Umbilical cord (tissue), 2 donors: ENCODE results near the gene LRRC8E. TPM values are rescaled to one million over a fixed set of nuclear protein-coding genes. Genes with fewer than 3 reads are reported as not detected.
A peak's percentile ranks its signal among the peaks of the same experiment; 100 is the strongest.
"Not testable (repeated sequence)": the region's sequence is repeated elsewhere in the genome, so short reads cannot be mapped to it uniquely, and the experiment has no call there.

ENCODE experiments used
- DNase-seq: peaks from one replicate; pipeline ENCODE4 v3.0.0-alpha.2; 2015; ENCODE audit warnings: low spot score
- total RNA-seq: library from RNA; depleted of rRNA; stranded (reverse); fragments of >200 nt; gene quantifications from one replicate; pipeline ENCODE4 v1.2.3, GENCODE V29; 2014; ENCODE audit warnings: low replicate concordance; ENCODE audit not compliant: insufficient read depth

The LRRC8E gene
- total RNA-seq, 1 donor from 2014 or later = 0.48 TPM

DNA sequence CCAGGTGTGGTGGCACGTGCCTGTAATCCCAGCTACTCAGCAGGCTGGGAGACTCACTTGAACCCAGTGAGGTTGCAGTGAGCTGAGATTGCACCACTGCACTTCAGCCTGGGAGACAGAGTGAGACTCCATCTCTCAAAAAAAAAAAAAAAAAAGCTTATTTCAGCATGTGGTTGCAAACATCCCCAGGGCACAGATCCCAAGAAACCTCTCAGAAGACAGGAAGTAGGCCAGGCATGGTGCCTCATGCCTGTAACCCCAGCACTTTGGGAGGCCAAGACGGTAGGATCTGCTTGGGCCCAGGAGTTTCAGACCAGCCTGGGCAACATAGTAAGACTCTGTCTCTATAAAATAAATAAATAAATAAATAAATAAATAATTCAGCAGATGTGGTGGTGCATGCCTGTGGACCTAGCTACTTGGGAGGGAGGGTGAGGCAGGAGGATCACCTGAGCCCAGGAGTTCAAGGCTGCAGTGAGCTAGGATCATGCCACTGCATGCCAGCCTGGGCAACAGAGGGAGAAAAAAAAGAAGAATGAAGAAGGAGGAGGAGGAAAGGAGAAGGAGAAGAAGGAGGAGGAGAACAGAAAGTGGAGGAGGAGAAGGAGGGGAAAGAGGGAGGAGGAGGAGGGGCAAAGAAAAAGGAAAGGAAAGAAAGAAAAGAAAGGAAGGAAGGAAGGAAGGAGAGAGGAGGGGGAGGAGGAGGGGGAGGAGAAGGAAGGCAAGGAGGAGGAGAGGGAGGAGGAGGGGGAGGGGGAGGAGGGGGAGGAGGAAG lies 4.3 kb upstream of the LRRC8E start:
- DNase-seq = no peak

DNA sequence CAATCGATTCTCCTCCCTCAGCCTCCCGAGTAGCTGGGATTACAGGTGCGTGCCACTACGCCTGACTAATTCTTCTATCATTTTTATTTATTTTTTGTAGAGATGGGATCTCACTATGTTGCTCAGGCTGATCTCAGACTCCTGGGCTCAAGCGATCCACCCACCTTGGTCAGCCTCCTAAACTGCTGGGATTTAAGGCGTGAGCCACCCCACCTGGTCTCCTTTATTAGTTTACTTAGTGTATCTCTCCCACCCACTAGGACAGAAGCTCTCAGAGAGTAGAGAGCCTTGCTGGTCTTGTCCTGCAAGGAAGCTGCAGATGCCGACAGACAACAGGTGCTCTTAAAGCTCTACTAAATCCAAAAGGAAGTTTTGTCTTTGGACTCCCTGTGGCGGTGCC lies 2.5 kb upstream of the LRRC8E start:
- DNase-seq = no peak

DNA sequence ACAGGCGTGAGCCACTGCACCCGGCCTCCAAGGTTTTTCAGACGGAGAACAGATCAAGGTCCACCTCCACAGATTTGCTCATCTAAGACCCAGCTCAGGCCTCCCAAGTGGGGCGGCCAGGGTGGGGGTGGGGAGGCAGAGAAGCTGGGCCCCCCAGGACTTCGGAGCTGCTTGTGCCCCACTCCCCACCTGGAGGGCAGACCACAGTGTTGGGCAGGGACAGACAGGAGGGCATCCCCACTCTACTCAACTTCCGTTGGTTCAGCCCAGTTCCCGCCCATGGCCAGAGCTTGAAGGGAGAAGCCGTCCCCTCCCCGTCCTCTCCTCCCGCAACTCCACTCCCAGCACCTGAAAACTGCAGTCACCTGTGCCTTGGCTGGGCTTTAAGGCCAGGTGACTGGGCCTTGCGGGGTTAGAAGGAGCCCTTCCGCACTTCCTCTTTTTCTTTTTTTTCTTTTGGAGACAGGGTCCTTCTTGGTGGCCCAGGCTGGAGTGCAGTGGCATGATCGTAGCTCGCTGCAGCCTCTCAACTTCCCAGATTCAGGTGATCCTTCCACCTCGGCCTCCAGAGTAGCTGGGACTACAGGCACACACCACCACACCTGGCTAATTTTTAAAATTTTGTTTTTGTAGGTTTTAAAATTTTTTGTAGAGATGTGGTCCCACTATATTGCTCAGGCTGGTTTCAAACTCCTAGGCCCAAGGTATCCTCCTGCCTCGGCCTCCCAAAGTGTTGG lies 734 bp upstream of the LRRC8E start:
- DNase-seq = no peak

DNA sequence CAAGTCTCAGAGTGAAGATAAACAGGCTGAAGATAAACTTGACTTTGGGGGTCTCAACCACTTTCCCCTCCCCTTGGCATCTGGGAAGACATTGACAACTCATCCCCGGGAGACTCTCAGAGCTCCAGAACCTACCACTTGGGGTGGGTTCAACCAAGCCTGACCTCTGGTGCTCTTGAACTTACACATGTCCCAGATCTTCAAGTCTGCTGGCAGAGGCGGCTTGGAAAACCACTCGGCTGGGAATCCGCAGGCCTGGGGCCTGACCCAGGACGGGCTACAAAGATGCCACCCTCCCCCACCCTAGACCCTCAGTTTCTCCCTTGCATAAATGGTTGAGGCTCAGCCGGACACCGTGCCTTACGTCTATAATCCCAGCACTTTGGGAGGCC lies 512 bp downstream of the LRRC8E start:
- DNase-seq = no peak

DNA sequence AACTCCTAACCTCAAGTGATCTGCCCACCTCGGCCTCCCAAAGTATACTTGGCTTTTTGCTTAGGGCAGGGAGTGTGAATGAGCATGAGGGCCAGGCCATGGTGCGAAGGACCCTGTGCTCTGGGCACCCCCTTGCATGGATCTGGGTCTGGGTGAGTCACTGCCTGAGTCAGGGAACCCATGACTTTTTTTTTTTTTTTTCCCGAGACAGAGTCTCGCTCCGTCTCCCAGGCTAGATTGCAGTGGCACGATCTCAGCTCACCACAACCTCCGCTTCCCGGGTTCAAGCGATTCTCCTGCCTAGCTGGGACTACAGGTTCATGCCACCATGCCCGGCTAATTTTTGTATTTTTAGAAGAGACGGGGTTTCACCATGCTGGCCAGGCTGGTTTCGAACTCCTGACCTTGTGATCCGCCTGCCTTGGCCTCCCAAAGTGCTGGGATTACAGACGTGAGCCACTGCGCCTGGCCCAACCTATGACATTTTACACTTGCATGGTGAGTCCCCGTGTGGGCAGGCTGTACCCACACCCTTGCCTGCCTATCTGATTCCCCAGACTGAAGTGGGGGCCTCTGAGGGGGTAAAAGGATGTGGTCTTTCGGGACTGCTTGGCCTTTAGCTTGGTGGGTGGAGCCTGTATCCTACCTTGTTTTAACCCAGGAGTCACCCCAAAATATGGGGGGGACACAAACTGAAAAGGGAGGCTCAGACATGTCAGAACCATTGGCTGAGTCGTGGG lies 5.2 kb downstream of the LRRC8E start:
- not testable (repeated sequence) for DNase-seq

DNA sequence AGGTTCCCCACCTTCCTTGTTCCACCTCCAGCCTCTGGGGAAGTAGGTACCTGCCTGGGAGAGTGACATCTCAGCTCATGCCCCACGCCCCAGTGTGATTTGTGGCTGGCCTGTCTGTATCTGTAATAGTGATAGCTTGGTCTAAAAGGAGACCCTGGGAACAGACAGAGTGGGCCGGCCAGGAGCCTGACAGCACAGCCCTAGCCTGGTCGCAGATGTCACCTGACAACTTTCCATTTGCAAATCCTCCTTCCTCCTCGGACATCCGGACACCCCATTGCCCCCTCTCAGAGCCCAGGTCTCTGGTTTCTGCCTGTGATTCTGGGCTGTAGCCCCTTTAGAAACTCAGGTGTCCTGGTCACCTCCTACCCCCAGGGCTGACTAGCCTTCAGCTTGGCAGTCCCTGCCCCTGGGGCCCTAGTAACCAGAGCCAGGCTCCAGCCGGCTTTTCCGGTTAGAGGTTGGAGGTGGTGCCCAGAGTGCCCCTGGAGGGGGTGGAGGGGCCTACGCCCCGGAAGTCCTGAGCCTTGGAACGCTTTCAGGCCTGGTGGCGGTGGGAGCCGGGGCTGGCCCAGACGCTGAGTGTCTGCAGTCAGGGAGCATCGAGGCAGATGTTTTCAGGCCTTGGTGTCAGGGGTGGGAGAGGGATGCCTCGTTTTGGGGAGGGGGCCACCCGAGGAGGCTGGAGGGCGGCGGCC lies 6.5 kb downstream of the LRRC8E start:
- DNase-seq = no peak

DNA sequence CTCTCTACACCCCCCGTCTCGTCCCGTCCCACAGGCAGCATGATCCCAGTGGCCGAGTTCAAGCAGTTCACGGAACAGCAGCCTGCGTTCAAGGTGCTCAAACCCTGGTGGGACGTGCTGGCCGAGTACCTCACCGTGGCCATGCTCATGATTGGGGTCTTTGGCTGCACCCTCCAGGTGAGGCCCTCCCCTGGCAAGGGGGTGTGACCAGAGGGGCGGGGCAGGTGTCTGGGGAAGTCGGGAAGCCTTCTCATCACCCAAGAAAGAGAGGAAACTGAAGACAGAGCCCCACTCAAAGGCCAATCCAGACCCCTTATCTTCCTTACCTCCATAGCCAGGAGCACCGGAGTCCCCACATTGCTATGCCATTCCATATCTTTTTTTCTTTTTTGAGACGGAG lies 7.3 kb downstream of the LRRC8E start:
- DNase-seq = no peak

DNA sequence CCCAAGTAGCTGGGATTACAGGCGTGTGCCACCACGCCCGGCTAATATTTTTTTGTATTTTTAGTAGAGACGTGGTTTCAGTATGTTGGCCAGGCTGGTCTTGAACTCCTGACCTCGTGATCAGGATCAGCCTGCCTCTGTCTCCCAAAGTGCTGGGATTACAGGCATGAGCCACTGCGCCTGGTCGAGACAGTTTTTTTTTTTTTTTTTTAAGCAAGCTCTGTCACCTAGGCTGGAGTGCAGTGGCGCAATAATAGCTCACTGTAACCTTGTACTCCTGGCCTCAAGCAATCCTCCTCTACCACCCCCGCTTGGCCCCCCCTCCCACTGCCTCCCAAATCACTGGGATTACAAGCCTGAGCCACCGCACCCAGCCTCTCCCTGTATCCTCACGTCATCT lies 9.0 kb downstream of the LRRC8E start:
- no peak for DNase-seq

DNA sequence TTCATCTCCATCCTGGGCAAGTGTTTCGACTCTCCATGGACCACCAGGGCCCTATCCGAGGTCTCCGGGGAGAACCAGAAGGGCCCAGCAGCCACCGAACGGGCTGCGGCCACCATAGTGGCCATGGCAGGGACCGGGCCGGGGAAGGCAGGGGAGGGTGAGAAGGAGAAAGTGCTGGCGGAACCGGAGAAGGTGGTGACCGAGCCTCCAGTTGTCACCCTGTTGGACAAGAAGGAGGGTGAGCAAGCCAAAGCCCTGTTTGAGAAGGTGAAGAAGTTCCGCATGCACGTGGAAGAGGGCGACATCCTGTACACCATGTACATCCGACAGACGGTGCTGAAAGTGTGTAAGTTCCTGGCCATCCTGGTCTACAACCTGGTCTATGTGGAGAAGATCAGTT lies 10.7 kb downstream of the LRRC8E start:
- DNase-seq = no peak

DNA sequence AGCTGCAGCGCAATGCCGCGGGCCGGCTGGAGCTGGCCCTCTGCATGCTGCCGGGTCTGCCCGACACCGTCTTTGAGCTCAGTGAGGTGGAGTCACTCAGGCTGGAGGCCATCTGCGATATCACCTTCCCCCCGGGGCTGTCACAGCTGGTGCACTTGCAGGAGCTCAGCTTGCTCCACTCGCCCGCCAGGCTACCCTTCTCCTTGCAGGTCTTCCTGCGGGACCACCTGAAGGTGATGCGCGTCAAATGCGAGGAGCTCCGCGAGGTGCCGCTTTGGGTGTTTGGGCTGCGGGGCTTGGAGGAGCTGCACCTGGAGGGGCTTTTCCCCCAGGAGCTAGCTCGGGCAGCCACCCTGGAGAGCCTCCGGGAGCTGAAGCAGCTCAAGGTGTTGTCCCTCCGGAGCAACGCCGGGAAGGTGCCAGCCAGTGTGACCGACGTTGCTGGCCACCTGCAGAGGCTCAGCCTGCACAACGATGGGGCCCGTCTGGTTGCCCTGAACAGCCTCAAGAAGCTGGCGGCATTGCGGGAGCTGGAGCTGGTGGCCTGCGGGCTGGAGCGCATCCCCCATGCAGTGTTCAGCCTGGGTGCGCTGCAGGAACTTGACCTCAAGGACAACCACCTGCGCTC lies 11.6 kb downstream of the LRRC8E start:
- DNase-seq = no peak

DNA sequence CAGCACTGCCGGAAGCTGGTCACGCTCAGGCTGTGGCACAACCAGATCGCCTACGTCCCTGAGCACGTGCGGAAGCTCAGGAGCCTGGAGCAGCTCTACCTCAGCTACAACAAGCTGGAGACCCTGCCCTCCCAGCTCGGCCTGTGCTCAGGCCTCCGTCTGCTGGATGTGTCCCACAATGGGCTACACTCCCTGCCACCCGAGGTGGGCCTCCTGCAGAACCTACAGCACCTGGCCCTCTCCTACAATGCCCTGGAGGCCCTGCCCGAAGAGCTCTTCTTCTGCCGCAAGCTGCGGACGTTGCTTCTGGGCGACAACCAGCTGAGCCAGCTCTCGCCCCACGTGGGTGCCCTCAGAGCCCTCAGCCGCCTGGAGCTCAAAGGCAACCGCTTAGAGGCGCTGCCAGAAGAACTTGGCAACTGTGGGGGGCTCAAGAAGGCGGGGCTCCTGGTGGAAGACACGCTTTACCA lies 12.1 kb downstream of the LRRC8E start:
- no peak for DNase-seq

DNA sequence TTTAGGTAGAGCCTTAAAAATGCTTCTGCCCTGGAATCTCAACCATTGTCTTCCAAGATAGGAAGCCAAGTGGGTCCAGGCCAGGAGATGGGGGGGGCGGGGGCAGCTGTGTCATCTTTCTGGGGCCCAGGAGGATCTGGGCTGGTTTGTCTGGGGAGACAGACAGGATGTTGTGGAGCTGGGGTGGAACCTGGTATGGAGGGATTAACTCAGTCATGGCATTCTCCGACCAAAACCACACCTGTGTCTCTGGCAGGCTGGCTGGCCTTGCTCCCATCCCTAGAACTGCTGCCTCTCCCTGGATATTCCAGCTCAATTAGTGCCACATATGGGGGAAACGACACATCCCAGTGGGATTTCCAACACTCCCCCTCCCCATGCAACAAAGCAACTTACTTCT lies 12.6 kb downstream of the LRRC8E start:
- DNase-seq = no peak

DNA sequence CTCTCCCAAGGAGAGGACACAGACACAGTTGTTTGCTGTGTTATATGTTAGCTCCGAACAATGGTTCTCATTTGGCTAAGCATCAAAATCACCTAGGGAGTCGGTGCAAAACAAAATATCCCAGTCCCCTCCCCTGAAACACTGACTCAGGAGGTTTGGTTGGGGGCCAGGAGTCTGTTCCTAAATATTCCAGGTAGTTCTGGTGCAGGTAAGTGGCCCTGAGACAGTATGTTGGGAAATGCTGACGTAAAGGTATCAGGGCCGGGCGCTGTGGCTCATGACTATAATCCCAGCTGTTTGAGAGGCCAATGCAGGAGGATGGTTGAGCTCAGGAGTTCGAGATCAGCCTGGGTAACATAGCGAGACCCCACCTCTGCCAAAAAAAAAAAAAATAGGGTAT lies 13.0 kb downstream of the LRRC8E start:
- DNase-seq = no peak

DNA sequence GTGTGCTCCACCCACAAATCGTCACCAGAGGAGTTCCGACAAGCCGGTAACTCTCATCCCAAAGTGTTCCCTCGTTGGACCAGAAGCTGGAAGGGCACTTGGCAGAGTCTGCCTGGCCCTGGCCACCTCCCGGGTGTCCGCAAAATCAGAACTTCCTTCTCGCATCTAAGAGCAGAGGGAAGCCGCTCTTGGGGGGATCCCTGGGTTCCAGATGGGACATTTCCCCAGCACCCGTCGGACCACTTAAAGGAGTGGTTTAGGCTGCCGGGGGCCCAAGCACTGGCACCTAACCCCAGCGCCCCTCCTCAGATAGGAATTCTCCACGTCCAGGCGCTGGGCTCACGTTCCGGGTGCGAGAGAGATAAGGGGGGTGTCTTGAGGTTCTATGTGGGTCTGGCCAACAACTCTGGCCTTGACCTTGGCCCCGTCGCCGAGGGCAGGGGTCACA lies 14.5 kb downstream of the LRRC8E start:
- peak; percentile 35 for DNase-seq

DNA sequence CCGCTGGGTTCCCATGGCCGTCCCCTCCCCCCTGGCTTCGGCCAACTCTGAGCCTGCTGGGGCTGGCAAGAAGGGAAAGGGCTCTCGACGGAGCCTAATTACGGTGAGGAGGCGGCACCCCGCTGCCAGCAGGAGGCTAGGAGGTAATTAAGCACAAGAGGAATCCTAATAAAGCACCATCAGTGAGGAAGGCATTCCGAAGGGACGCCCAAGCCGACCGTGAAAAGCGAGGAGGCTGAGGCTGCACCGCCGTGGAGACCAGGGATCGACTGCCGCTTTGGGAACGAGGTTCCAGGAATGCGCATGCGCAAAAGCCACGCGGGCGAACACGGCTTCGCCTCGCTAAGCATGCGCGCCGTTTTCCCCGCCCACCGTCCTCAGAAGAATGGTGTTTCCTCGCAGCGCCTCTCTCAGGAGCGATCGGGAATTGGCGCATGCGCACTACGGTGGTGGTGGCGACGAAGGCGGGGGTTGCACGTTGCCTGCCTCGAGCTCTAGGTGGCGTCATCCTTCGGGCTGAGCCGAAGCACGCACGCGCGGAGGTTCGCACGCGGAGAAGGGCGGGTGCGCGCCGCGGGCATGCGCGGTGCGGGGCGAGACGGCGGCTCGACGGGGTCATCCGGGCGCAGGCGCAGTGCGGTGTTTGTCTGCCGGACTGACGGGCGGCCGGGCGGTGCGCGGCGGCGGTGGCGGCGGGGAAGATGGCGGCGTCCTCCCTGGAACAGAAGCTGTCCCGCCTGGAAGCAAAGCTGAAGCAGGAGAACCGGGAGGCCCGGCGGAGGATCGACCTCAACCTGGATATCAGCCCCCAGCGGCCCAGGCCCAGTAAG lies 15.1 kb downstream of the LRRC8E start, which contains the start of gene MAP2K7:
MAP2K7 (plus strand) TSS at position 634 of the 830 bp plus-strand sequence; CDS start at position 702, 68 bp downstream.
- peak; percentile 100 for DNase-seq

DNA sequence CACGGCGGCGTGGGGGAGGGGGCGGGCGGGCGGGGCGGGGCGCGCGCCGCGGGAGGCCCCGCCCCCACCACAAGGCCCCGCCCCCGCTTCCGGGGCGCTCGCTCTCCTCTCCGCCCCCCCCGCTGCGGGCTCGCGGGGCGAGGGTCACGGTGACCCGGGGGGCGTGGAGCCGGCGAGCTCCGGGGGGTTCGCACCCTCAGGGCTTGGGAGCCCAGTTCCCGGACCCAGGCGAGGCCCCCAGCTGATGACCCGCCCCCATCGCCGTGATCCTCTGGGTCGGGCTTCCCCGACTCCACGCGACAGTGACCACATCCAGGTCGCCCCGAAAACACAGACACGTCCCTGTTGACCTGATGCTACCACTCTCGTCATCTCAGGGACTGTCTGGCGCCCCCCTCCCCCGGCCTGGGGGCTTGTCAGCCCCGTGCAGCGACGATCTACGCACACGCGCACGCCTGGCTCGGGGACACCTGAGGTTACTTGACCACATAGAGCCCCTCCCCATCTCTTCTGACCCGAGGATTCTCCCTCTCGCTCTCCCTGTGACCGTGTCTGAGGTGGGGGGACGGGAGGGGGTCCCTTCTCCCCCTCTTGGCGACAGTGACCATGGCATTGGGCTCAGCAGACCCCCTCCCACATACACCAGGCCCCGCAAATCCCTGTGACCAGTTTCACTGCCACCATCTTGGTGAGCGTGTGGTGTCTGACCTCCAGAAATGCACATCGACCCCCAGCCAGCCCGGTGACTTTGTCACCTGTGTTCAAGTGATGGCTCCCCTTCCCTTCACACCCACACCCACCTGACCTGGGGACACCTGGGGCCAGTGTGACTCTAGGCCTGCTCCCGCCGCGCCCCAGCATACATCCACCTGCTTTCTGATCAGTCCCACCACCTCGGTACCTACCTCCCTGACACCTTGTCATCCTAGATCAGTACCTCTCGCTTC lies 16.0 kb downstream of the LRRC8E start:
- peak; percentile 38 for DNase-seq

DNA sequence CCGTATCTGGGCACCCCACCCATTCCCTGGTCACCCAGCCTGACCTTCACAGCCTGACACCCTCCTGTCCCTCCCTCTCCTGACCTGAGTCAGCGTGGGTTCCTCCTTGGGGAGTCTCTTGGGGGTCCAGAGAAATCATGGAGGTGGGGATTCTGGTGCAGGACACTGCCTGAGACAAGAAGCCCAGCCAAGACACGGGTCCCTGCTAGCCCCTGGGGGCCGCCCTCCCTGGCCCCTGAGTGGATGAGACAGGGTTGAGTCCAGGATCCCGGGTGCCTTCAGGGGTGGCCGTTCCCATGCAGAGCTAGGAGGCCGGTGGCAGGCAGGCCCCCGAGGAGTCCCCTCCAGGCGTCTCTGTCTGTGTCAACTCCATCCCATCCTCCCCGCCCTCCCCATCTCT lies 17.0 kb downstream of the LRRC8E start:
- DNase-seq = no peak

DNA sequence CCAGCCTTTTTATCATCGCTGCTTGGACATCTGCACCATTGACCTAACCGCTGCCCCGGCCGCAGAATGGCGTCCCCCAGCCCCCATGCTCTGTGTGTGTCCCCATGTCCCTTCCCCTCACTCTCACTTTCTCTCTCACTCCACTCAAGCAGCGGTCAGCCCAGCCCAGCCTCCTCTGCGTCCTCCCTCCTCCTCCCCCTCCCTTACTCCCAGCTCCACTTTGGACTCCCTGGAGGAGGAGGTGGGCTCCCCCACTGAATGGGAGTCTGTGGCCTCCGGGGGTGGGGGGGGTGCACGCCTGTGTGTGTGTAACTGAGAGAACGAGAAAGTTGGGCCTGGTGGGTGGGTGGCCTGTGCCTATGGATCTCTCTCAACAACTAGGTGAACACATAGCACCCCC lies 17.5 kb downstream of the LRRC8E start:
- DNase-seq = no peak

DNA sequence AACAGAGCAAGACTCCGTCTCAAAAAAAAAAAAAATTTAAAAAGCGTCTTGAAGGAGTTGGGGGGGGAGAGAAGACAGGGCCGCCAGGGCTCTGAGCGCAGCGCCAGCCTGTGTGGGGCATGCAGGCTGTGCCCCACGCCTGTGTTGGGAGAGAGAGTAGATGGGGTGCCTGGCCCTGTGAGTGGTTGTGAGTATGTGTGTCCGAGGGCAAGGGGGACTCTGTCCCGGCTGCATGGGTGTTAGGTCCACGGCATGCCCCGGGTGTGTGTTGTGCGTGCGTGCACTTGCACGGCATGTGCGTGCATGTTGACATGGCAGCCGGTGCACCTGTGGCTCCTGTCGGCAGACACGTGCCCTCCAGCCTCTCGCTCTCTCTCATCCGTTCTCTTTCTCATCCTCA lies 18.8 kb downstream of the LRRC8E start:
- no peak for DNase-seq
